HFF-Myc (cell line): ENCODE data around the gene CSTPP1.

ENCODE experiments used
- DNase-seq: peaks from one replicate; pipeline ENCODE4 v3.0.0-alpha.2; 2011; ENCODE audit warnings: low read depth; ENCODE audit errors: extremely low read depth
- H3K4me3 ChIP-seq: replicated peaks from 2 replicates; pipeline ENCODE4 v1.5.1; 2011; ENCODE audit warnings: low read depth, mild to moderate bottlenecking, control low read depth, low read length
- CTCF ChIP-seq: IDR thresholded peaks from 2 replicates; pipeline ENCODE4 v1.5.1; 2012; ENCODE audit warnings: mild to moderate bottlenecking, low read depth, low read length, control low read depth; ENCODE audit errors: missing control alignments

Gene CSTPP1

GRCh38 chr11:46966773-46967172 is 30.2 kb downstream of the CSTPP1 start:
- no peak overlapping the region for H3K4me3 ChIP-seq
- TF ChIP-seq CTCF: no peak
- no peak for DNase-seq

- no peak for DNase-seq
- H3K4me3 ChIP-seq: no peak overlapping the region
- TF ChIP-seq CTCF: no peak
Observed at GRCh38 chr11:46967962-46968361, 31.4 kb downstream of the CSTPP1 start.

GRCh38 chr11:46969379-46969778 is 32.8 kb downstream of the CSTPP1 start:
- DNase-seq: no peak
- no peak overlapping the region for H3K4me3 ChIP-seq
- TF ChIP-seq CTCF: no peak

GRCh38 chr11:46970913-46971625 is 34.5 kb downstream of the CSTPP1 start:
- no peak for TF ChIP-seq CTCF
- DNase-seq: no peak
- H3K4me3 ChIP-seq: no peak overlapping the region

DNA sequence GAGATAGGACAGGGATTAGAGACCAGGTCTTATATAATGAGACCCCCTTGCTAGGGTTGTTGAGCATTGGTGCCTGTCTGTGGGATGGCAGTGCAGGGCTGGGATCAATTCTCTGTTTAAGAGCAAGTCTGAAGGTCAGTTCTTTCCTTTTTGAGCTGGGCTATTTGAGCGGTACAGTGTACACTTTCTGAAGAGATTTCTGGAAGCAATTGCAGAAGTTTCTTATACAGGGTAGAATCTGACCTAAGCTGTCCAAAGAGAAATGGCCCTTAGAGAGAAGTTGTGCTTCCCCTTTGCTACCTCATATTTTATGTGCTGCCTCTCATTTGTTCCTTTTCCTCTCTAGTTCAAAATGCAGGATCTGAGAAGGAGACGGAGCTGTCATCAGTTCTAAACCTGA is 35.8 kb downstream of the CSTPP1 start:
- DNase-seq: no peak
- TF ChIP-seq CTCF: no peak
- H3K4me3 ChIP-seq: no peak overlapping the region

DNA sequence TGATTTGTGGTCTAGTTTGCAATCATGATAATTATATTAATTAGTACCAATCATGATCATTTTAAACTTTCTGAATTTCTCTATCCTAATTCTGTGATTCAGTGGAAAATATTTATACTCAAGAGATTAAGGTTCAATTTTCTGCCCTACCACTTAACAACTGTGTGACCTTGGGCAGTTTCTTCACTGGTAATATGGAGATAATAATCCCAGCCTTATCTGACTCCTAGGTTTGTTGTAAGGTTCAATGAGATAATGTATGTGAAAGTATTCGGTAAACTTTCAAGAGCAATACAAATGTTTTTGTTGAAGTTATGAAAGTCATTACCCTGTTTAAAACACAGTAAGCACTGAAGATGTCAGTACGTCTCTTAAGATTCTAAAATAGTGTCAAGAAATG is 36.3 kb downstream of the CSTPP1 start:
- DNase-seq: no peak
- H3K4me3 ChIP-seq: no peak overlapping the region
- TF ChIP-seq CTCF: no peak
